GM12892 (cell line): ENCODE results near the gene GNG13.

Source experiments
- POLR2A ChIP-seq: IDR thresholded peaks from 2 replicates; pipeline ENCODE4 v1.6.1; 2011; ENCODE audit warnings: low read depth, low read length, control low read depth
- POLR2AphosphoS5 ChIP-seq: IDR thresholded peaks from 2 replicates; pipeline ENCODE4 v1.6.1; 2011; ENCODE audit warnings: low read depth, low read length, control low read depth
- TAF1 ChIP-seq: IDR thresholded peaks from 2 replicates; pipeline ENCODE4 v1.6.1; 2011; ENCODE audit warnings: low read depth, mild to moderate bottlenecking, control low read depth, low read length, borderline replicate concordance

- TF ChIP-seq POLR2AphosphoS5 (no peak), TAF1 (no peak), POLR2A (no peak)
These were observed 25.2 kb downstream of the GNG13 start for GRCh38 chr16:775236-775796.
